GM21526 (cell line): ENCODE measurements around the gene CAD.

Source experiments
- ATAC-seq: cut with Tn5 transposase; IDR thresholded peaks from one replicate; pipeline ENCODE4 v1.9.1; 2021; ENCODE audit warnings: moderate library complexity; ENCODE audit not compliant: unreplicated experiment, low FRiP score

CAD gene

GRCh38 chr2:27222407-27222806 is 5.2 kb downstream of the CAD start:
- no peak for ATAC-seq

DNA sequence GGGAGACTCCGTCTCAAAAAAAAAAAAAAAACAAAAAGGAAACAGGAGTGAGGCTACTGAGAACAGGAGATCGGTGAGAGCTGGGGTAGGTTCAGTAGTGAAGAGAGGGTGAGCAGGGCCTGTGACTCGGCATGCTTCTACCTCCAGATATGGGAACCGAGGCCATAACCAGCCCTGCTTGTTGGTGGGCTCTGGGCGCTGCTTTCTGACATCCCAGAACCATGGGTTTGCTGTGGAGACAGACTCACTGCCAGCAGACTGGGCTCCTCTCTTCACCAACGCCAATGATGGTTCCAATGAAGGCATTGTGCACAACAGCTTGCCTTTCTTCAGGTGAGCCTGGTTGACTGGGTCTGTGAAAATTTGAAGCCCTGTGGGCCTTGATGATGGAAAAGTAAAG is 6.2 kb downstream of the CAD start:
- no peak for ATAC-seq

DNA sequence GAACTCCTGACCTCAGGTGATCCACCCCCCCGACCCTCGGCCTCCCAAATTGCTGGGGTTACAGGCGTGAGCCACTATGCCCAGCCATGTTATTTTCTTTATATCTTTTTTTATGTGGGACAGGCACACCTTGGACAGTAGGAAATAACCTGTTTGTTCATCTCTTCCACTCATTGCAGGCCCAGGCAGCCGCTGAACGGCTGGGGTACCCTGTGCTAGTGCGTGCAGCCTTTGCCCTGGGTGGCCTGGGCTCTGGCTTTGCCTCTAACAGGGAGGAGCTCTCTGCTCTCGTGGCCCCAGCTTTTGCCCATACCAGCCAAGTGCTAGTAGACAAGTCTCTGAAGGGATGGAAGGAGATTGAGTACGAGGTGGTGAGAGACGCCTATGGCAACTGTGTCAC is 8.4 kb downstream of the CAD start:
- ATAC-seq = no peak

- no peak for ATAC-seq
These were observed 10.3 kb downstream of the CAD start for GRCh38 chr2:27227501-27227900.

GRCh38 chr2:27231921-27232320 is 14.8 kb downstream of the CAD start:
- ATAC-seq = no peak

DNA sequence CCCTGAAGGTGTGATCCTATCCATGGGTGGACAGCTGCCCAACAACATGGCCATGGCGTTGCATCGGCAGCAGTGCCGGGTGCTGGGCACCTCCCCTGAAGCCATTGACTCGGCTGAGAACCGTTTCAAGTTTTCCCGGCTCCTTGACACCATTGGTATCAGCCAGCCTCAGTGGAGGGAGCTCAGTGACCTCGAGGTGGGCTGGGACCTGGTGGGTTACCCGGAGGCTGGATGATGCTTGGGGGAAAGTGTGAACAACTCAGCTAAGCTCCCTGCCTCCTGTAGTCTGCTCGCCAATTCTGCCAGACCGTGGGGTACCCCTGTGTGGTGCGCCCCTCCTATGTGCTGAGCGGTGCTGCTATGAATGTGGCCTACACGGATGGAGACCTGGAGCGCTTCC is 16.2 kb downstream of the CAD start:
- no peak for ATAC-seq

DNA sequence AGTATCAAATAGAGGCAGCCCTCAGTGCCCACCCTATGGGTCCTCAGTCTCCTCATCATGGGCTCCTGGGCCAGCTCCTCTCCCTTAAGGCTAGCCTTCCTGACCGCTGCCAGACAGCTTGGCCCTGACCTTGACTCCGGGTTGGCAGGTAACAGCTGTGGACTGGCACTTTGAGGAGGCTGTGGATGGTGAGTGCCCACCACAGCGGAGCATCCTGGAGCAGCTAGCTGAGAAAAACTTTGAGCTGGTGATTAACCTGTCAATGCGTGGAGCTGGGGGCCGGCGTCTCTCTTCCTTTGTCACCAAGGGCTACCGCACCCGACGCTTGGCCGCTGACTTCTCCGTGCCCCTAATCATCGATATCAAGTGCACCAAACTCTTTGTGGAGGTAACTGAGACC is 19.0 kb downstream of the CAD start:
- no peak for ATAC-seq

GRCh38 chr2:27236626-27237025 is 19.5 kb downstream of the CAD start:
- ATAC-seq = no peak

GRCh38 chr2:27237341-27237945 is 20.3 kb downstream of the CAD start:
- no peak for ATAC-seq

GRCh38 chr2:27238976-27239375 is 21.8 kb downstream of the CAD start:
- ATAC-seq = no peak

DNA sequence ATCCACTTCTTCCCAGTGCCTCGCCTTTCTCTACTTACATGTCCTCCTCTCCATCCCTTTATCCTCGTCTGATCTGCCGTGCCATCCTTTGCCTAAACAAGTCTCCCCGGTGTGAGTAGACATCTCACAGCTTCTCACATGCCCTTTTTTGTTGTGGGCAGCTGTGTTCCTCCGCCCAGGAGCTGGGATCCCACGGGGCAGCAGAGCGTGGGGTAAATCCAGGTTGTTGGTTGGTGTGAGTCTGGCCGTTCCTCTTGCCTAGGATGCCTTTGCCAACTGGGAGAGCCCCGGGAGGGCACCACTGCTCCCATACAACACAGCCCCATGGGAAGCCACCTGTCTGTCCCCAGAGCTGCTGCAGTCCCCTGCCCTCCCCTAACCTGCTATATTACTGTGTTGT is 23.2 kb downstream of the CAD start:
- ATAC-seq = no peak

DNA sequence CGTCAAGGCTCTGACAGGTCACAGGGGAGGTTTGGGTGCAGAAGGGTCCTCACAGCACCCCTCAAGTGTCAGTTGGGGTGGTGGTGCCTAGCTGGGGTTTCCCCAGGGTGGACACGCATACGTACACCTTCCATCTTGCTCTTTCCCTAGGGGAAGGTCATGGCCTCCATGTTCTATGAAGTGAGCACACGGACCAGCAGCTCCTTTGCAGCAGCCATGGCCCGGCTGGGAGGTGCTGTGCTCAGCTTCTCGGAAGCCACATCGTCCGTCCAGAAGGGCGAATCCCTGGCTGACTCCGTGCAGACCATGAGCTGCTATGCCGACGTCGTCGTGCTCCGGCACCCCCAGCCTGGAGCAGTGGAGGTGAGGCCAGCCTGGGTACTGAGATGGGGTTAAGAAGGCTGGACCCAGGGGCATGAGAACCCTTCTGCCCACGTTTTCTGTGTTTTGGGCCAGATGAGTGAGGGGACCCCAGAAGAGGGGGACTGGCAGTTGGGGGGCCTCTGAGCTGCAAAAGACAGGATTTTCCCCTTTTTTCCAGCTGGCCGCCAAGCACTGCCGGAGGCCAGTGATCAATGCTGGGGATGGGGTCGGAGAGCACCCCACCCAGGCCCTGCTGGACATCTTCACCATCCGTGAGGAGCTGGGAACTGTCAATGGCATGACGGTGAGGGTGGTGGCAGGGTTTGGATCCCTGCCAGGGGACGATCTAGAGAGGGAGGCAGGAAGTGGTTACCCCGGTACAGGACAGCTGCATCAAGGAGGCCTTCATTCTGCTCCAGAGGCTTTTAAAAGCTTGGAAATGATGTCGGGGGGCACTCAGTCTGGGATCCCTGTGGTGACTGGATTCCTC is 24.8 kb downstream of the CAD start:
- no peak for ATAC-seq

DNA sequence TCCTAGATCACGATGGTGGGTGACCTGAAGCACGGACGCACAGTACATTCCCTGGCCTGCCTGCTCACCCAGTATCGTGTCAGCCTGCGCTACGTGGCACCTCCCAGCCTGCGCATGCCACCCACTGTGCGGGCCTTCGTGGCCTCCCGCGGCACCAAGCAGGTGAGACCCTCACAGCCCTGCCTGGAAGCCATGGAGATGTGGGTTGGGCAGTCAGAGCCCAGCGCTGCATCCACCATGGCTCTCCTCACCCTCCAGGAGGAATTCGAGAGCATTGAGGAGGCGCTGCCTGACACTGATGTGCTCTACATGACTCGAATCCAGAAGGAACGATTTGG is 25.4 kb downstream of the CAD start:
- ATAC-seq = no peak

DNA sequence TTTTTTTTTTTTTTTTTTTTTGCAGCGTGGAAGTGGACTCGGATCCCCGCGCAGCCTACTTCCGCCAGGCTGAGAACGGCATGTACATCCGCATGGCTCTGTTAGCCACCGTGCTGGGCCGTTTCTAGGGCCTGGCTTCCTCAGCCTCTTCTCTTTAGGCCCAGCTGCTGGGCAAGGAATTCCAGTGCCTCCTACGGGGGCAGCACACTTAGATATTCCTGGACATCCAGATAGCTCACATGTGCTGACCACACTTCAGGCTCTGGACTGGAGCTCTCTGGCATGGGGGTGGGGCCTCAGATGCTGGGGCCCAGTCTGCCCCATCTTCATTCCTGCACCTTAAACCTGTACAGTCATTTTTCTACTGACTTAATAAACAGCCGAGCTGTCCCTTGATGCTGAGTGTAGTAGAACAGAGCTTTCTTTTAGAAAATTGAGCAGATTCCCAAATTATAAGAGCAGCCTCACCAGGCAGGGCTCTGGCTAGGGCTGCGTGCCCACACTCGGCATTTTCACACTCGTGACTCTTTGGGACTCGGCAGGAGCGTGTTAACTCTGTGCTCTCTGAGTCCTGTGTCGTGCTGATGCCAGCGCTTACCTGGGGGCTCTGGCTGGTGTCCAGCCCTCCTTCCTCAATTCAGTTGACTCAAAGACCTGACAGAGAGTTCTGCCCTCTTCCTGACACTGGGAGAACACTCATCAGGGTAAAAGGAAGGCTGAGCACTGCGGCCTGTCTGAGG is 26.4 kb downstream of the CAD start:
- ATAC-seq = no peak

DNA sequence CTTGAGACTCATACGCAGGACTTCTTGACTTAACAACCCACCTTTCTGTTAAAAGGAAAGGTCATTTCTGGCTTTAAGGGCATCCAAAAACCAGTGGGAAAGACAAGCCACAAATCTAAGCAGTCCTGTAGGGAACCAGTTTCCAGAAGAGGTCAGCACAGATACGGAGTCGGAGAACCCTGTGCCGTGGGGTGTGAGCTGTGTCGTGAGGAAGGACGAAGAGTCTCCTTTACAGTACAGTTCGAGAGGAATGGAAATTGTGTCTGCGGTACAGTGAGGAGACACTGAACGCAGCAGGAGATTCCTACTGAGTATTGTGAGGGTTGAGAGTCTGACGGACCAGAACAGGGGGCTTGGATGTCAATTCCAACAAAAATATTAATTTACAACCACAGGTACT is 27.9 kb downstream of the CAD start:
- ATAC-seq = no peak

DNA sequence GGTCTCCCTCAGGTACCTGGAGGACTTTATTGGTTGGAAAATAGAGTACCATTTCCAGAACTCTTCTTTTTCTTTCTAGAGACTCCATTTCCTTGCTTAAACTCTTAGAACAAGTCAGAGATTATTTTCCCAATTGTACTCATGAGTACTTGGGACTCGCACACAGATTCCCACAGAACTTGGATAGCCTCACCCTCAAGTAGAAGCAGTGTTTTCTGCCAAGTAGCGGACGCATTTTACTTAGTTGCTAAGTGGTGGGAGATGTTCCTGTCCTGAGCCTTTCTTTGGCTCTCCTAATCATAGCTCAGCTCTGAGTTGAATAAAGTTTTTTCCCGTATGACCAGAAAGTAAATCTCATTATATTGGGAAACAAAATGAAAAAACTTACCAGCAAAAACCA is 28.5 kb downstream of the CAD start:
- ATAC-seq = no peak

DNA sequence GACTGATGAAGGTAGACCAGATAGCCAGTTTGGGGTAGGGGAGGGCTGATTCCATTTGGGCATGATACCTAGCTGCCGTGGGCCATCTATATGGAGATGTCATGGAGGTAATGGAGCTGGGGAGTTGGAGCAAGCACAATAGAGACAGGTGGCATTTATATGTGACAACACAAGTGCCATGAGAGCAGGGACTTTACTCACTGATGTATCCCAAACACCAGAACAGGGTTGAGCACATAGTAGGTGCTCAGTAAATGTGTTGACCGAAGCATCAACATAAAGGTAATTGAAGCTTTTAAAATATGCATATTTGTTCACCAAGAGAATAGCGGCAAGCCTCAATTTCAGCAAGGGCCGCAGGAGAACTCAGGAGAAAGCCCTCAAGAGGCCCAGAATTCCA is 30.7 kb downstream of the CAD start:
- ATAC-seq = no peak

GRCh38 chr2:27249159-27249890 is 32.2 kb downstream of the CAD start:
- ATAC-seq = no peak

DNA sequence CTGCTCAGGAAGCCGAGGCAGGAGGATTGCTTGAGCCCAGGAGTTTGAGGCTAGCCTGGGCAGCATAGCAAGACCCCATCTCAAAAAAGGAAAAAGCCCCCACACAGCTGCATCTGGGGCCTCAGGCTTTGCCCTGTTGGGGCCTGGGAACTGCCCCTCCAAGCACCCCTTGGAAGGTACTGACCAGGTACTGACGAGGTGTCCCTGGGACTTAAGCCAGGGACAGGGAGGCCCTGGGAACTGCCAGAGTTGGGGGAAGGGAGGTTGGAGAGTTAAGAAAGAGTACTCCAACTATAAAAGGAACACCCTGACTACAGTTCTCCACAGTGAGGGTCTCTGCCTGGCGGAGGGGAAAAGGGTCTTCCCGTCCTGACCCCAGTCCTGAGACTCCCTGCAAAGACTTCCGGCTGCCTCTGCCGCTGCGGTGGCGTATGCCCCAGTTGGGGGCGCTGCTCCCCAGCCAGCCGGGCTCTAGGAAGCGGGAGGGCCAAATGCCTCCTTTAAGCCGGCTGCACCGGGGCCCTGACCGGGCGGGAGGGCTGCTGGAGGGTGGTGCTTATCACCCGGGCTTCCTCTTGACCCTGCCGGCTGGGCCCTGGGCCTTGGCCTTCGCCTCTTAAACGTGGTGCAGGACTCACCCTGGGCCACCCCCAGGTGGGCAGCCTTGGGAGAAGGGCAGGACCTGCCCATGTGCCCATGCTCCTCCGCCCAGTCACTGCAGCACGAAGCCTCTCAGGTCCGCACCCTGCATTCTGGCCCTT is 32.9 kb downstream of the CAD start:
- no peak for ATAC-seq

DNA sequence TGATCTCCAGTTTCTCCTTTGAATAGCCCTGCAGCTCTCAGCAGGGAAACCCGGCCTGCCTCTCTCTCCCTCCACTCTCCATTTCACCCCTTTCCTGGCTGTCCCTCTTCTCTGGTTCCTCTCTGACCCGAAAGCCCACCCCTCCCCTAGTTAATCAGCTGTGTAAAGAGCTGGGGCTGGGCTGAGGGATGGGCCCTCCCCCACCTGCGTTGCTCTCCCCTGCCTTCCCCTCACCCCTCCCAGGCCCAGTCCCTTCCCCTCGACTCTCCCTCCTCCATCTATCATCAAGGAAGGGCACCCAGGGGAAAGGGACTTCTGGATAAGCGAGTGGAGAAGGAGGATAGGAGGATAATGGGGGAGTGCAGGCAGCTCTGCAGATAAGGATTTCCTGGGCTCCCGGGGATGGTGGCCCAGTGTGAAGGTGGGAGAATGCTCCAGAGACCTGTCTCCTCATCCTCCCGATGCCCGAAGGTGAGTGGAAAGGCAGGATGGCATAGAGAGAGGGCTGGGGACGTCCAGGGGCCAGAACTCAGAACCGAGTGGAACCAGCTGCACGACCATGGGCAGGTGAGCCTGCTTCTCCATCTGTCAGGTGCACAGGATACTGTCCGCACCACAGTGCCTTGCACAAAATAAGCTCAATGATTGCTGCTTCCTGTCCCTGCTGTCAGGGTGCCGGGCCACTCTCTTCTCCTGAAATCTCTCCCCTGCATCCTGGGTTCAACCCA is 33.6 kb downstream of the CAD start:
- no peak for ATAC-seq
